SU-DHL-6 (cell line): ENCODE measurements around the gene CRB2.

Experiments
- CTCF ChIP-seq: fragments of 200-600 bp; sonication (generic); IDR thresholded peaks from one replicate; pipeline ENCODE4 v1.5.1; 2017; ENCODE audit warnings: antibody characterized with exemption, mild to moderate bottlenecking, low read length, moderate library complexity; ENCODE audit not compliant: insufficient read depth, poor library complexity, severe bottlenecking
- EZH2phosphoT487 ChIP-seq: fragments of 200-600 bp; sonication (generic), shearing (Covaris generic); conservative IDR thresholded peaks from 2 replicates; pipeline ENCODE4 v1.6.1; 2018; ENCODE audit warnings: mild to moderate bottlenecking, antibody characterized with exemption, low read length, moderate library complexity, mixed read lengths

GRCh38 chr9:123410281-123410910 is 54.4 kb downstream of the CRB2 start:
- TF ChIP-seq CTCF: no peak
- TF ChIP-seq EZH2phosphoT487: no peak
